ENCODE results near the gene TTC34.
"Not testable (repeated sequence)": the region's sequence is repeated elsewhere in the genome, so short reads cannot be mapped to it uniquely, and the experiment has no call there.

DNA sequence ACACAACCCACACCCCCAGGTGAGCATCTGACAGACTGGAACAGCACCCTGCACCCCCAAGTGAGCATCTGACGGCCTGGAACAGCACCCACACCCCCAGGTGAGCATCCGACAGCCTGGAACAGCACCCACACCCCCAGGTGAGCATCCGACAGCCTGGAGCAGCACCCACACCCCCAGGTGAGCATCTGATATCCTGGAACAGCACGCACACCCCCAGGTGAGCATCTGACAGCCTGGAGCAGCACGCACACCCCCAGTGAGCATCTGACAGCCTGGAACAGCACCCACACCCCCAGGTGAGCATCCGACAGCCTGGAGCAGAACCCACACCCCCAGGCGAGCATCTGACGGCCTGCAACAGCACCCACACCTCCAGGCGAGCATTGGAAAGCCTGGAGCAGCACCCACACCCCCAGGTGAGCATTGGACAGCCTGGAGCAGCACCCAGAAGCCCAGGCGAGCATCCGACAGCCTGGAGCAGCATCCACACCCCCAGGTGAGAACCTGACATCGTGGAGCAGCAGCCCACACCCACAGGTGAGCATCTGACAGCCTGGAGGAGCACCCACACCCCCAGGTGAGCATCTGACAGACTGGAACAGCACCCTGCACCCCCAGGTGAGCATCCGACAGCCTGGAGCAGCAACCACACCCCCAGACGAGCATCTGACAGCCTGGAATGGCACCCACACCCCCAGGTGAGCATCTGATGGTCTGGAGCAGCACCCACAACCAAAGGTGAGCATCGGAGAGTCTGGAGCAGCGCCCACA lies 149.2 kb downstream of the TTC34 start:
- TF ChIP-seq, protein P1, sequence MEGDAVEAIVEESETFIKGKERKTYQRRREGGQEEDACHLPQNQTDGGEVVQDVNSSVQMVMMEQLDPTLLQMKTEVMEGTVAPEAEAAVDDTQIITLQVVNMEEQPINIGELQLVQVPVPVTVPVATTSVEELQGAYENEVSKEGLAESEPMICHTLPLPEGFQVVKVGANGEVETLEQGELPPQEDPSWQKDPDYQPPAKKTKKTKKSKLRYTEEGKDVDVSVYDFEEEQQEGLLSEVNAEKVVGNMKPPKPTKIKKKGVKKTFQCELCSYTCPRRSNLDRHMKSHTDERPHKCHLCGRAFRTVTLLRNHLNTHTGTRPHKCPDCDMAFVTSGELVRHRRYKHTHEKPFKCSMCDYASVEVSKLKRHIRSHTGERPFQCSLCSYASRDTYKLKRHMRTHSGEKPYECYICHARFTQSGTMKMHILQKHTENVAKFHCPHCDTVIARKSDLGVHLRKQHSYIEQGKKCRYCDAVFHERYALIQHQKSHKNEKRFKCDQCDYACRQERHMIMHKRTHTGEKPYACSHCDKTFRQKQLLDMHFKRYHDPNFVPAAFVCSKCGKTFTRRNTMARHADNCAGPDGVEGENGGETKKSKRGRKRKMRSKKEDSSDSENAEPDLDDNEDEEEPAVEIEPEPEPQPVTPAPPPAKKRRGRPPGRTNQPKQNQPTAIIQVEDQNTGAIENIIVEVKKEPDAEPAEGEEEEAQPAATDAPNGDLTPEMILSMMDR (IDR thresholded peaks at IDR 0.05 in 4 of 5, conservative IDR thresholded peaks at IDR 0.05 in 1 of 5) = not testable (repeated sequence)
- not testable (repeated sequence) for TF ChIP-seq POLR2A (IDR thresholded peaks at IDR 0.05)
